Trophoblast cell (in vitro differentiated cells and primary cell): ENCODE measurements around the gene GRIK4.

ENCODE experiments used
- DNase-seq, 2 donors: peaks; one replicate each; pipeline ENCODE4 v3.0.0-alpha.2; 2016
- H2AFZ ChIP-seq: 2 replicates; pipeline ENCODE4 v1.6.1; 2013; ENCODE audit warnings: low read length, moderate library complexity, mild to moderate bottlenecking; ENCODE audit not compliant: insufficient read depth, poor library complexity
- H2AK5ac ChIP-seq: 2 replicates; pipeline ENCODE4 v1.6.1; 2013; ENCODE audit warnings: mild to moderate bottlenecking, low read length
- H2BK120ac ChIP-seq: 2 replicates; pipeline ENCODE4 v1.6.1; 2013; ENCODE audit warnings: low read length, mild to moderate bottlenecking, moderate library complexity; ENCODE audit not compliant: insufficient read depth, poor library complexity
- H2BK12ac ChIP-seq: 2 replicates; pipeline ENCODE4 v1.6.1; 2013; ENCODE audit warnings: mild to moderate bottlenecking, low read length, moderate library complexity
- H2BK5ac ChIP-seq: 2 replicates; pipeline ENCODE4 v1.6.1; 2013; ENCODE audit warnings: low read length, low read depth, moderate library complexity, mild to moderate bottlenecking; ENCODE audit not compliant: poor library complexity
- H3K14ac ChIP-seq: 2 replicates; pipeline ENCODE4 v1.6.1; 2013; ENCODE audit warnings: mild to moderate bottlenecking, low read length
- H3K18ac ChIP-seq: 2 replicates; pipeline ENCODE4 v1.6.1; 2013; ENCODE audit warnings: mild to moderate bottlenecking, low read length
- H3K23ac ChIP-seq: 2 replicates; pipeline ENCODE4 v1.6.1; 2013; ENCODE audit warnings: low read length
- H3K27ac ChIP-seq: 2 replicates; pipeline ENCODE4 v1.5.1; 2013; ENCODE audit warnings: low read depth, mild to moderate bottlenecking, inconsistent platforms, low read length, moderate library complexity
- H3K27me3 ChIP-seq: 2 replicates; pipeline ENCODE4 v1.6.1; 2013; ENCODE audit warnings: inconsistent platforms, mild to moderate bottlenecking, low read length, moderate library complexity; ENCODE audit not compliant: insufficient read depth
- H3K36me3 ChIP-seq, 2 experiments: 1 replicate in 1 of 2; 2 replicates in 1 of 2; pipeline ENCODE4 v1.6.1; 2013; ENCODE audit warnings: low read length in 2 of 2, mild to moderate bottlenecking in 2 of 2, moderate library complexity in 1 of 2; ENCODE audit not compliant: insufficient read depth in 2 of 2, control insufficient read depth in 1 of 2
- H3K4ac ChIP-seq: 2 replicates; pipeline ENCODE4 v1.6.1; 2013; ENCODE audit warnings: low read depth, mild to moderate bottlenecking, low read length, moderate library complexity
- H3K4me1 ChIP-seq, 2 experiments: 1 replicate in 1 of 2; 2 replicates in 1 of 2; pipeline ENCODE4 v1.6.1; 2013; ENCODE audit warnings: low read length in 2 of 2, mild to moderate bottlenecking in 2 of 2, moderate library complexity in 1 of 2; ENCODE audit not compliant: insufficient read depth in 2 of 2, control insufficient read depth in 1 of 2
- H3K4me2 ChIP-seq: 2 replicates; pipeline ENCODE4 v1.6.1; 2013; ENCODE audit warnings: inconsistent platforms, mild to moderate bottlenecking, low read length, moderate library complexity
- H3K4me3 ChIP-seq: 2 replicates; pipeline ENCODE4 v1.5.1; 2013; ENCODE audit warnings: mild to moderate bottlenecking, low read depth, low read length, inconsistent platforms
- H3K79me1 ChIP-seq: one replicate; pipeline ENCODE4 v1.6.1; 2013; ENCODE audit warnings: low read length
- H3K79me2 ChIP-seq: 2 replicates; pipeline ENCODE4 v1.6.1; 2013; ENCODE audit warnings: low read length, mild to moderate bottlenecking; ENCODE audit not compliant: control insufficient read depth, insufficient read depth, poor library complexity
- H3K9ac ChIP-seq: 2 replicates; pipeline ENCODE4 v1.6.1; 2013; ENCODE audit warnings: mild to moderate bottlenecking, low read length
- H3K9me3 ChIP-seq: 2 replicates; pipeline ENCODE4 v1.6.1; 2013; ENCODE audit warnings: low read depth, mild to moderate bottlenecking, control low read depth, inconsistent platforms, low read length; ENCODE audit not compliant: insufficient read depth
- H4K12ac ChIP-seq: 2 replicates; pipeline ENCODE4 v1.6.1; 2013; ENCODE audit warnings: low read depth, mild to moderate bottlenecking, low read length, moderate library complexity
- H4K8ac ChIP-seq: 2 replicates; pipeline ENCODE4 v1.6.1; 2013; ENCODE audit warnings: low read depth, mild to moderate bottlenecking, low read length, moderate library complexity
- H4K91ac ChIP-seq: one replicate; pipeline ENCODE4 v1.6.1; 2013; ENCODE audit warnings: low read depth, mild to moderate bottlenecking, low read length, moderate library complexity
- WGBS: extraction: QIAGEN DNeasy Blood & Tissue Kit; methylation state at CpG from one replicate; pipeline ENCODE4 v1.1.7; 2013; ENCODE audit warnings: missing lambda C conversion rate; ENCODE audit not compliant: insufficient read length, insufficient coverage; ENCODE audit errors: extremely low coverage; 5-methylcytosine and 5-hydroxymethylcytosine counted together

Gene GRIK4

DNA sequence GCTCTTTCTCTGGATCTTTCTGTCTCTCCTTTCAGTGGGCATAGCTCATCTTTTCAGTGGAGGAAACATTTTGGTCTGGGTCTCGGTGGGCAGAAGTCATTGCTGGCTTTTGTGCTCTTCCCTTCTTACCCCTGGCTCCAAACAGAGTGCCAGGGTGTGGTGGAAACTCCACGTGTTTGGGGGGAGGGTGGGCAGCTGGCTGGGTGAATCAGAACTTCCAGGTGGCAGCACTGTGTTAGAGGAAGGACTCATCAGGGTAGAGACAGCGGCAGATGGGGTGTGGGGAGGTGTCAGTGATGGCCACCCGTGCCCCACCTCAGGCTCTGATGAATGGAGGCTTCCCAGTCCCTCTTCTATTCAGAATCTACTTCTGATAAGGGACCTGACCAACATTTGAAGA lies 114.0 kb downstream of the GRIK4 start:
- Histone ChIP-seq H2AK5ac (no peak overlapping the region), H3K4me1 (no peaks in the 10 kb centered on the region), H3K9me3 (no peaks in the 10 kb centered on the region), H2BK120ac (no peak overlapping the region), H4K8ac (no peak overlapping the region), H3K79me2 (no peaks in the 10 kb centered on the region), H3K23ac (no peak overlapping the region), H3K14ac (no peak overlapping the region), H3K4me2 (no peak overlapping the region), H2BK12ac (no peak overlapping the region), H3K4ac (no peak overlapping the region), H3K27ac (no peak overlapping the region), H4K91ac (no peak overlapping the region), H3K36me3 (no peaks in the 10 kb centered on the region), H4K12ac (no peak overlapping the region), H3K4me3 (no peak overlapping the region), H2BK5ac (no peak overlapping the region), H3K9ac (no peak overlapping the region), H3K27me3 (no peaks in the 10 kb centered on the region), H3K79me1 (no peaks in the 10 kb centered on the region), H3K18ac (no peak overlapping the region), H2AFZ (no peak overlapping the region)
- DNase-seq, result no peak
- no CpG with 5 or more reads among the region's 4 CpGs for WGBS

DNA sequence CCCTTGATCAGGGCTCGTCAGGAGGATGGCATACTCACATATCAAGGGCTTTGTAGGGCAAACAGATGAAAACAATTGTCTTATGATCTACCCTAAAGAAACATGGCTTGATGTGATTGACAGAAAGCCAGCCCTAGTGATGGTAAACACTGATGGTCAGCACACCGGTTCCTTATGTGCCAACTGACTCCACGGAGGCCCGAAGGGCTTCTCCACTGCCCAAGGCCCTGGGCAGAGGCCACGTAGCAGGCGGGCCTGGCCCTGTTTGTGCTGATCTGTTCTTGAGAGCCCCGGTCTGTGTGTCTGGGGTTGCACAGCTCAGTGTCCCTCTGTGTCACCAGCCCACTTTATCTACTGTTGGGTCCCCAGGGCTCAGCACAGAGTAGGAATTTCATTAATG lies 115.2 kb downstream of the GRIK4 start:
- H3K9me3 ChIP-seq, result peaks cover under 1% of the 10 kb centered on the region
- H2BK120ac ChIP-seq, result no peak overlapping the region
- no peak overlapping the region for H2BK5ac ChIP-seq
- H3K4me2 ChIP-seq, result no peak overlapping the region
- no peak overlapping the region for H2AFZ ChIP-seq
- no peak overlapping the region for H3K23ac ChIP-seq
- H4K12ac ChIP-seq, result no peak overlapping the region
- H3K79me1 ChIP-seq, result no peaks in the 10 kb centered on the region
- no peak overlapping the region for H3K9ac ChIP-seq
- H4K91ac ChIP-seq, result no peak overlapping the region
- H2AK5ac ChIP-seq, result no peak overlapping the region
- no peak overlapping the region for H3K4me3 ChIP-seq
- no peaks in the 10 kb centered on the region for H3K79me2 ChIP-seq
- no peak overlapping the region for H3K14ac ChIP-seq
- no peak overlapping the region for H4K8ac ChIP-seq
- no peaks in the 10 kb centered on the region for H3K27me3 ChIP-seq
- no peaks in the 10 kb centered on the region for H3K36me3 ChIP-seq
- H3K4me1 ChIP-seq, result no peaks in the 10 kb centered on the region
- no peak overlapping the region for H3K18ac ChIP-seq
- H3K4ac ChIP-seq, result no peak overlapping the region
- H3K27ac ChIP-seq, result no peak overlapping the region
- no peak overlapping the region for H2BK12ac ChIP-seq
- DNase-seq, result no peak
- WGBS, result no CpG with 5 or more reads among the region's 7 CpGs

DNA sequence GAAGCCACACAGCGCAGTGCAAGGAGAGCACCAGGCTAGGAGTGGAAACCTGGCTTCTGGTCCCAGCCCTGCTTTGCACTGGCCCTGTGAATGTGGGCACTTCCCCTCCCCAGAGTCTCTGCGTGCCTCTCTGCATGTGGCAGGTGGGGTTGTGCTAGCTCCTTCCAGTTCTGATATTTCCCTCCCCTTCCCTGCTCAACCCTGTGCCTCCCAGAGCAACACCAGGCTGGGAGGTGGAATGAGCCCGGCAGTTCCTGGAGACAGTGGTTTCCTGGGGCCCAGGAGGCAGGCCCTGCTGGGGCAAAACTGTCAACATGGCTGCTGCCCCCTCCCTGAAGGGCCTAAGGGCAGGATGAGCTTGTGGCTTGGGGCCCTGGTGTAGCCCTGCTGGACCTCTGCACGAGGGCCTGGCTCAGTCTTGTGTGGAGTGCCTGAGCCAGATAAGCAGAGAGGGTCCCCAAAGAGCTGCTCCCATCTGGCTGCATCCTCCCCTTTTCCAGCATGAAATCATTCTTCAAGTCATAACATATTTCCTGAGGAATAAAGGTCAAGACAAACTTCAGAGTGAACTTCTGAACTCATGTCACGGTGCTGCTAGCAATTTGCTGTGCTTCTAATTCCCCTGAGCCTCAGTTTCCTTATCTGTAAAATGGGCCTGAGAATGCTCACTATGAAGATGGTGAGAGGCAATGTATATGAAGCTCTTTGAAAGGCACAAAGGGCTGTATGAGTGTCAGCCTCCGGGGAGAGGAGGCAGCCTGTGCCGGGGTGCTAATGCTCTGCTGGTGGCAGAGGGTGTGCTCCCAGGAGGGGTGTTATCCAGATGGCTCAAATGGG lies 116.0 kb downstream of the GRIK4 start:
- no peaks in the 10 kb centered on the region for H3K4me1 ChIP-seq
- H3K18ac ChIP-seq, result no peak overlapping the region
- peaks cover 3% of the 10 kb centered on the region for H3K9me3 ChIP-seq
- no peak for DNase-seq
- WGBS, result no CpG with 5 or more reads among the region's 7 CpGs
- no peak overlapping the region for H4K12ac ChIP-seq
- H2BK120ac ChIP-seq, result no peak overlapping the region
- no peak overlapping the region for H3K4me2 ChIP-seq
- no peak overlapping the region for H3K9ac ChIP-seq
- no peaks in the 10 kb centered on the region for H3K79me2 ChIP-seq
- H2BK12ac ChIP-seq, result no peak overlapping the region
- H3K4me3 ChIP-seq, result no peak overlapping the region
- H3K36me3 ChIP-seq, result no peaks in the 10 kb centered on the region
- no peak overlapping the region for H4K91ac ChIP-seq
- no peak overlapping the region for H2BK5ac ChIP-seq
- no peak overlapping the region for H2AFZ ChIP-seq
- no peaks in the 10 kb centered on the region for H3K79me1 ChIP-seq
- H3K23ac ChIP-seq, result no peak overlapping the region
- H3K27ac ChIP-seq, result no peak overlapping the region
- no peak overlapping the region for H3K14ac ChIP-seq
- H3K4ac ChIP-seq, result no peak overlapping the region
- no peak overlapping the region for H2AK5ac ChIP-seq
- H3K27me3 ChIP-seq, result no peaks in the 10 kb centered on the region
- no peak overlapping the region for H4K8ac ChIP-seq

DNA sequence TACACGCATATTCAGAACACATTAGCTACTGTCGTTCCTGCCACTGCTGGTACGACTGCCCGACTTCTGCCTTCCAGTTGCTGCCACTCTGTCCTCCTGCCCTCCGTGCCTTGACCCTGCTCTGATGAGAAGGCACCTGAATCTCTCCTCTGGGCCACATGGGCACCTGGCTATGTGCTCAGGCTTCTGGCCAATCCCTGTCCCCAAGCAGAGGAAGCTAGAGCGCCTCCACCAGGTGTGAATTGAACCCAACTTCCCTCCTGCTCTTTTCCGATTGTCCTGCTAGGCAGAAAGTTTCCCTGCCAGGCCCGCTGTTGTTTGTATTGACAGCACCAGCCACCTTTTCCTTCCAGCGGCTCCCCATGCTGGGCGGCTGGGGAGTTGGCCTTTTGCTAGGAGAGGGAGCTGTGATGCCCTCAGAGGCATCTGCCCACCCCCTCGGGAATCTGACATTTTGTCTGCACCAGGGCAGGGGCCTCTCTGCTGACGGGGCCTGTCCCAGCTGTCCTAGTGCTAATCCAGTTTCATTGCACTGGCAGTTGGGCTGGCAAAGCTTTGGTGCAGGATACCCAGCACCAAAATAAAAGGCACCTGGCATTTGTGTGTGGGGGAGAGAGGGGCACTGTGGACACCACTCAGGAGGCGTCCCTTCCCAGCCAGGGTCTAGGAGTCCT lies 118.0 kb downstream of the GRIK4 start:
- Histone ChIP-seq H3K4ac (no peak overlapping the region), H3K14ac (no peak overlapping the region), H4K12ac (no peak overlapping the region), H2BK12ac (no peak overlapping the region), H3K23ac (no peak overlapping the region), H3K9me3 (peaks cover 3% of the 10 kb centered on the region), H2AFZ (no peak overlapping the region), H4K91ac (no peak overlapping the region), H3K36me3 (no peaks in the 10 kb centered on the region), H2BK5ac (no peak overlapping the region), H2BK120ac (no peak overlapping the region), H3K79me1 (no peaks in the 10 kb centered on the region), H3K4me1 (no peaks in the 10 kb centered on the region), H3K27me3 (no peaks in the 10 kb centered on the region), H2AK5ac (no peak overlapping the region), H3K4me3 (no peak overlapping the region), H3K9ac (no peak overlapping the region), H3K4me2 (no peak overlapping the region), H3K79me2 (no peaks in the 10 kb centered on the region), H3K27ac (no peak overlapping the region), H3K18ac (no peak overlapping the region), H4K8ac (no peak overlapping the region)
- no peak for DNase-seq
- WGBS, result no CpG with 5 or more reads among the region's 13 CpGs
